ENCODE measurements around the gene LRTM2.

DNA sequence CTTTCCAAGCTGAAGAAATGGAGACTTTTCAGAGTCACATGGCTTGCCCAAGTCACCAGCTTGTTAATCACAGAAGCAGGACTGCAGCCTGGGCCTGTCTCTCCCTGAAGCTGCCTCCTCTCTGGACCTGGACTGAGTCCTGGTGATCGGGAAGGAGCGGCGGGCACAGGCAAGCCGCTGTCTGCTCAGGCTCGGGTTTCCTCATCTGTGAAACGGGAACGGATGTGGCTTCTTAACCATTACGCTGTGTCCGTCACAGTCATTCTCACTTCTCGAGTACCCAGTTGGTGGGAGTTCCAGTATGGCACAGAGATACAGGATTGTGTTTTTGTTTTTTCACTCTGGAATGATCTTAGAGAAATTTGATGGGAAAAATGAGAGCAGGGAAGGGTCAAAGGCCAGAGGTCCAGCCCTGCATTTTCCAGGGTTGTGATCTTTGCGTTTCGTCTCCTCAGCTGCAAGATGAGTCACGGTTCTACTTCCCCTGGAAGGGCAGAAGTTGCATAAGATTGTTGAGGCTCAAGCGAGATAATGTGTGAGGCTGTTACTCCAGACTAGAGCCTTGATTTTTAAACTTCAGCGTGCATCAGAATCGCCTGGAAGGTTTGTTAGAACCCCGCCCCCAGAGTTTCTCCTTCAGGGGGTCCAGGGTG, 7.6 kb upstream of the LRTM2 start:
- TF ChIP-seq, protein P1, sequence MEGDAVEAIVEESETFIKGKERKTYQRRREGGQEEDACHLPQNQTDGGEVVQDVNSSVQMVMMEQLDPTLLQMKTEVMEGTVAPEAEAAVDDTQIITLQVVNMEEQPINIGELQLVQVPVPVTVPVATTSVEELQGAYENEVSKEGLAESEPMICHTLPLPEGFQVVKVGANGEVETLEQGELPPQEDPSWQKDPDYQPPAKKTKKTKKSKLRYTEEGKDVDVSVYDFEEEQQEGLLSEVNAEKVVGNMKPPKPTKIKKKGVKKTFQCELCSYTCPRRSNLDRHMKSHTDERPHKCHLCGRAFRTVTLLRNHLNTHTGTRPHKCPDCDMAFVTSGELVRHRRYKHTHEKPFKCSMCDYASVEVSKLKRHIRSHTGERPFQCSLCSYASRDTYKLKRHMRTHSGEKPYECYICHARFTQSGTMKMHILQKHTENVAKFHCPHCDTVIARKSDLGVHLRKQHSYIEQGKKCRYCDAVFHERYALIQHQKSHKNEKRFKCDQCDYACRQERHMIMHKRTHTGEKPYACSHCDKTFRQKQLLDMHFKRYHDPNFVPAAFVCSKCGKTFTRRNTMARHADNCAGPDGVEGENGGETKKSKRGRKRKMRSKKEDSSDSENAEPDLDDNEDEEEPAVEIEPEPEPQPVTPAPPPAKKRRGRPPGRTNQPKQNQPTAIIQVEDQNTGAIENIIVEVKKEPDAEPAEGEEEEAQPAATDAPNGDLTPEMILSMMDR (IDR thresholded peaks at IDR 0.05) = no peak
- no peak for TF ChIP-seq POLR2A (IDR thresholded peaks at IDR 0.05)

Data from vagina (tissue), 2 donors.